K562 (cell line): Measurements from ENCODE around the gene WDR54. TPM values are rescaled to one million over a fixed set of nuclear protein-coding genes. Genes with fewer than 3 reads are reported as not detected.

ENCODE experiments used
- CBFA2T3 ChIP-seq: fragments of 450-650 bp; IDR thresholded peaks from 2 replicates; pipeline ENCODE4 v1.6.1; 2017
- ELF2 ChIP-seq: fragments of 250-450 bp; sonication (Bioruptor Pico); IDR thresholded peaks from 2 replicates; pipeline ENCODE4 v1.5.0; 2021; ENCODE audit warnings: mild to moderate bottlenecking
- MAZ ChIP-seq, 2 experiments: fragments of 450-650 bp in 1 of 2; sonication (generic) in 1 of 2; formaldehyde crosslinking; IDR thresholded peaks in 1 of 2; conservative IDR thresholded peaks in 1 of 2; 2 replicates each; pipeline versions ENCODE4 v1.4.0 to v1.5.0; 2020; ENCODE audit warnings: mild to moderate bottlenecking in 1 of 2, missing genetic modification reagents in 1 of 2
- SMARCA4 ChIP-seq: fragments of 450-650 bp; IDR thresholded peaks from 2 replicates; pipeline ENCODE4 v1.6.1; 2016
- SNRNP70 ChIP-seq: fragments of 200-400 bp; formaldehyde crosslinking; optimal IDR thresholded peaks from 2 replicates; pipeline ENCODE3; 2017; ENCODE audit warnings: low read depth, low read length
- UBTF ChIP-seq, 2 experiments: IDR thresholded peaks; 2 replicates each; pipeline ENCODE4 v1.6.1; 2012; ENCODE audit warnings: improper control_type of control experiment in 2 of 2, low read depth in 2 of 2, low read length in 2 of 2, borderline replicate concordance in 1 of 2
- ZBTB34 ChIP-seq: fragments of 250-450 bp; sonication (Bioruptor Pico); IDR thresholded peaks from 2 replicates; pipeline ENCODE4 v1.8.0; 2021; ENCODE audit warnings: mild to moderate bottlenecking, moderate library complexity
- ZBTB40 ChIP-seq, 2 experiments: fragments of 450-650 bp in 1 of 2; sonication (generic) in 1 of 2; formaldehyde crosslinking in 1 of 2; IDR thresholded peaks; 2 replicates each; pipeline versions ENCODE4 v1.7.1 to v1.9.0; 2016 to 2022; ENCODE audit warnings: inconsistent platforms in 1 of 2, mild to moderate bottlenecking in 1 of 2, missing genetic modification reagents in 1 of 2
- ZNF398 ChIP-seq: fragments of 250-450 bp; sonication (Bioruptor Pico); IDR thresholded peaks from 2 replicates; pipeline ENCODE4 v1.8.0; 2021; ENCODE audit warnings: moderate library complexity, mild to moderate bottlenecking, inconsistent platforms
- ZNF436 ChIP-seq: fragments of 250-450, 450-650 bp; sonication (Bioruptor Pico); formaldehyde crosslinking; IDR thresholded peaks from 2 replicates; pipeline ENCODE4 v1.7.0; 2020; ENCODE audit warnings: mild to moderate bottlenecking
- ZSCAN32 ChIP-seq: fragments of 450-650 bp; formaldehyde crosslinking; IDR thresholded peaks from 2 replicates; pipeline ENCODE4 v1.4.0; 2020; ENCODE audit warnings: mild to moderate bottlenecking, moderate library complexity
- polyA plus RNA-seq, 8 experiments: library from polyadenylated mRNA; depleted of rRNA in 4 of 8; stranded (reverse) in 5 of 8; unstranded in 3 of 8; fragments of >200 nt; fragmentation: Nextera tagmentation in 2 of 8; fragmentation: Illumina TruSeq in 1 of 8; extraction: Ambion mirVana in 2 of 8; extraction: Trizol in 1 of 8; gene quantifications; 2 replicates each; pipeline versions ENCODE4 v1.2.1 to v1.2.3, GENCODE V29; 2011 to 2014; ENCODE audit warnings: inconsistent platforms in 1 of 8, missing spikeins in 1 of 8
- total RNA-seq, 7 experiments: library from RNA; depleted of rRNA in 6 of 7; stranded (reverse); fragments of >200 nt in 6 of 7; fragmentation: Illumina TruSeq in 2 of 7; extraction: Trizol in 2 of 7; gene quantifications; 2 replicates each; pipeline versions ENCODE4 v1.2.1 to v1.2.3, GENCODE V29; 2011 to 2021; ENCODE audit warnings: low replicate concordance in 1 of 7

Gene WDR54
- total and polyA plus RNA-seq, 9 of the 15 experiments (the other 6 are each of a cell fraction or from before 2014, with no cell fraction given) = 5.2 to 15.2 (median 7.4) TPM

- no peak for TF ChIP-seq ZNF398 (CRISPR knock-in tag)
- no peak; the same call in 1 of the 2 replicates for TF ChIP-seq SMARCA4
- peak; percentile 69; the same call in 1 of the 2 replicates for TF ChIP-seq ZBTB40 (IDR thresholded peaks at IDR 0.05)
- no peak for TF ChIP-seq ZBTB40 (CRISPR knock-in tag; IDR thresholded peaks at IDR 0.05)
- no peak for TF ChIP-seq ZSCAN32 (CRISPR knock-in tag)
- peak; percentile 62 to 70 for TF ChIP-seq MAZ (CRISPR knock-in tag; conservative IDR thresholded peaks at IDR 0.05 in 1 of 2, IDR thresholded peaks at IDR 0.05 in 1 of 2)
- no peak for TF ChIP-seq ZBTB34 (CRISPR knock-in tag)
- peak in 1 of 2 experiments; percentile 78; a peak in 1 of 4 replicates for TF ChIP-seq UBTF (IDR thresholded peaks at IDR 0.05; ENCODE audit: borderline replicate concordance in 1 of 2, low read depth in 2 of 2, low read length in 2 of 2)
- no peak for TF ChIP-seq ZNF436
- TF ChIP-seq ELF2 = no peak
- TF ChIP-seq SNRNP70 = no peak
- no peak for TF ChIP-seq CBFA2T3
Observed at GRCh38 chr2:74440378-74441169, 19.0 kb downstream of the WDR54 start (continued).
